BE2C (cell line): ENCODE data around the gene DRC7.

Experiments
- DNase-seq: peaks from one replicate; pipeline ENCODE4 v3.0.0-alpha.2; 2020
- H3K27me3 ChIP-seq: fragments of 250-450 bp; sonication (Bioruptor Pico); 2 replicates; pipeline ENCODE4 v1.5.1; 2020; ENCODE audit warnings: mild to moderate bottlenecking
- H3K36me3 ChIP-seq: fragments of 250-450 bp; sonication (Bioruptor Pico); 2 replicates; pipeline ENCODE4 v1.5.1; 2020; ENCODE audit warnings: mild to moderate bottlenecking
- H3K4me1 ChIP-seq: fragments of 250-450 bp; sonication (Bioruptor Pico); 2 replicates; pipeline ENCODE4 v1.5.1; 2020
- H3K4me3 ChIP-seq: 2 replicates; pipeline ENCODE4 v1.5.1; 2011; ENCODE audit warnings: low read depth, low read length
- H3K9me3 ChIP-seq: fragments of 250-450 bp; sonication (Bioruptor Pico); 2 replicates; pipeline ENCODE4 v1.5.1; 2020
- TF ChIP-seq, protein P1 (sequence below): IDR thresholded peaks from 2 replicates; pipeline ENCODE4 v1.5.1; 2012; ENCODE audit warnings: mild to moderate bottlenecking, low read depth, low read length

The DRC7 gene

GRCh38 chr16:57684626-57685358, 9.8 kb upstream of the DRC7 start:
- TF ChIP-seq, protein P1, sequence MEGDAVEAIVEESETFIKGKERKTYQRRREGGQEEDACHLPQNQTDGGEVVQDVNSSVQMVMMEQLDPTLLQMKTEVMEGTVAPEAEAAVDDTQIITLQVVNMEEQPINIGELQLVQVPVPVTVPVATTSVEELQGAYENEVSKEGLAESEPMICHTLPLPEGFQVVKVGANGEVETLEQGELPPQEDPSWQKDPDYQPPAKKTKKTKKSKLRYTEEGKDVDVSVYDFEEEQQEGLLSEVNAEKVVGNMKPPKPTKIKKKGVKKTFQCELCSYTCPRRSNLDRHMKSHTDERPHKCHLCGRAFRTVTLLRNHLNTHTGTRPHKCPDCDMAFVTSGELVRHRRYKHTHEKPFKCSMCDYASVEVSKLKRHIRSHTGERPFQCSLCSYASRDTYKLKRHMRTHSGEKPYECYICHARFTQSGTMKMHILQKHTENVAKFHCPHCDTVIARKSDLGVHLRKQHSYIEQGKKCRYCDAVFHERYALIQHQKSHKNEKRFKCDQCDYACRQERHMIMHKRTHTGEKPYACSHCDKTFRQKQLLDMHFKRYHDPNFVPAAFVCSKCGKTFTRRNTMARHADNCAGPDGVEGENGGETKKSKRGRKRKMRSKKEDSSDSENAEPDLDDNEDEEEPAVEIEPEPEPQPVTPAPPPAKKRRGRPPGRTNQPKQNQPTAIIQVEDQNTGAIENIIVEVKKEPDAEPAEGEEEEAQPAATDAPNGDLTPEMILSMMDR: no peak
- DNase-seq: no peak
- no peaks in the 10 kb centered on the region for H3K36me3 ChIP-seq
- no peaks in the 10 kb centered on the region for H3K27me3 ChIP-seq
- no peak overlapping the region for H3K4me3 ChIP-seq
- no peaks in the 10 kb centered on the region for H3K9me3 ChIP-seq
- no peaks in the 10 kb centered on the region for H3K4me1 ChIP-seq

DNA sequence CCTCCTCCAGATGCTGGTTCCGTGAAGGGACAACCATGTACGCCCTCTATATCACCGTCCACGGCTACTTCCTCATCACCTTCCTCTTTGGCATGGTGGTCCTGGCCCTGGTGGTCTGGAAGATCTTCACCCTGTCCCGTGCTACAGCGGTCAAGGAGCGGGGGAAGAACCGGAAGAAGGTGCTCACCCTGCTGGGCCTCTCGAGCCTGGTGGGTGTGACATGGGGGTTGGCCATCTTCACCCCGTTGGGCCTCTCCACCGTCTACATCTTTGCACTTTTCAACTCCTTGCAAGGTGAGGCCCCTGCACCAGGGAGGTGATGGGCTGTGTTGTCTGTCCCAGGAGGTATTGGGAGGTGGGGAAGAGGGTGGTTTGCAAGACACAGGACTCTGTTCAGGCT, 9.0 kb upstream of the DRC7 start:
- Histone ChIP-seq H3K27me3 (no peaks in the 10 kb centered on the region), H3K9me3 (no peaks in the 10 kb centered on the region), H3K4me3 (no peak overlapping the region), H3K4me1 (no peaks in the 10 kb centered on the region), H3K36me3 (no peaks in the 10 kb centered on the region)
- TF ChIP-seq, protein P1: no peak
- no peak for DNase-seq

DNA sequence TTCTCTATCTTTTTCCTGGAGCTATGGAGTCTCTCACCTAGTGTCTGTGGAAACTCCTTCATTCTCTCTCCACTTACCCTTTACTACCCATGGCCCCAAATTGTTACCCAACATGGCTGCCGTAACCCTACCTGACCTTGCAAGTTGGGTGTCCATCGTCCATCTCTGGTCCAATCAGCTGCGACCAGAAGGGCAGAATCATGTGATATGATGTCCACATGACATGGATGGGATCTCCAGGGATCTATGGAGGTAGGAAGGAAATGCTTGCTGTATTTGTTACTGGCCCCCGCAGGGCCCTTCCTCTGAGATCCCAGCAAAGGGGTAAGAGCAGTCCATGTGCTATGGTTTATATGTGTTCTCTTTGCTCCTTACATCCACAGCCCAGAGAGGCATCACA, 8.0 kb upstream of the DRC7 start:
- DNase-seq: no peak
- TF ChIP-seq, protein P1: no peak
- Histone ChIP-seq H3K36me3 (no peaks in the 10 kb centered on the region), H3K4me1 (no peaks in the 10 kb centered on the region), H3K9me3 (no peaks in the 10 kb centered on the region), H3K27me3 (no peaks in the 10 kb centered on the region), H3K4me3 (no peak overlapping the region)

GRCh38 chr16:57687363-57687929, 7.2 kb upstream of the DRC7 start:
- Histone ChIP-seq H3K36me3 (no peaks in the 10 kb centered on the region), H3K4me1 (no peaks in the 10 kb centered on the region), H3K4me3 (no peak overlapping the region), H3K27me3 (no peaks in the 10 kb centered on the region), H3K9me3 (no peaks in the 10 kb centered on the region)
- TF ChIP-seq, protein P1: no peak
- DNase-seq: no peak

DNA sequence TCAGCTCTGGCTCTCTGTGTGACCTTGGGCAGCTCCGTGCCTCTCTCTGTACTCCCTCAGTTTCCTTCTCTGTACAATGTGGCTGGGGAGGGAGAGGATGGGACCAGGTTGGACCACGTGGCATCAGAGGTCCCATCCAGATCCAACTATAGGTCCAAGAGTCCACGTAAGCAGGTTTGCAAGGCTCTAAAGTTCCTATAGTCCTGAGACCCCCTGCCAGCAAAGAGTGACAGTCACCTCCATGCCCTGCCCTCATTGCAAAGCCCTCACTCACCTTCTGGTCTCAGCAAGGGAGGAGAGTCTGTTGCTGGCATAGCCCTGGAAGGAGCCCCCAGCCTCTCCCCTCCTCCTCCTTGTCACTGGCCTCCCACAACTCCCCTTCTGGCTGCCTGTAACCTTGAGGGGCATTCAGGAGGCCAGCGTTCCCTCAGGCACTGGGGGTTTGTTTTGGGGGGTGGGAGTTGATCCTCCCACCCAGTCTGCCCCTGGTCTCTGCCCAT, 6.1 kb upstream of the DRC7 start:
- Histone ChIP-seq H3K36me3 (no peaks in the 10 kb centered on the region), H3K9me3 (no peaks in the 10 kb centered on the region), H3K27me3 (no peaks in the 10 kb centered on the region), H3K4me3 (no peak overlapping the region), H3K4me1 (no peaks in the 10 kb centered on the region)
- DNase-seq: no peak
- TF ChIP-seq, protein P1: no peak

- H3K27me3 ChIP-seq: no peaks in the 10 kb centered on the region
- H3K36me3 ChIP-seq: no peaks in the 10 kb centered on the region
- H3K4me1 ChIP-seq: no peaks in the 10 kb centered on the region
- TF ChIP-seq, protein P1: no peak
- DNase-seq: no peak
- no peaks in the 10 kb centered on the region for H3K9me3 ChIP-seq
- no peak overlapping the region for H3K4me3 ChIP-seq
Observed at GRCh38 chr16:57688987-57689761, 5.4 kb upstream of the DRC7 start.
